K562 (cell line): ENCODE data around the gene SMAD7. TPM values are rescaled to one million over a fixed set of nuclear protein-coding genes. Genes with fewer than 3 reads are reported as not detected.

Experiments
- CREM ChIP-seq: IDR thresholded peaks from 2 replicates; pipeline ENCODE4 v1.6.1; 2014; ENCODE audit warnings: antibody characterized with exemption, low read depth
- CTBP1 ChIP-seq: fragments of 450-650 bp; IDR thresholded peaks from 2 replicates; pipeline ENCODE4 v1.6.1; 2016; ENCODE audit warnings: borderline replicate concordance
- MAZ ChIP-seq, 2 experiments: fragments of 450-650 bp in 1 of 2; sonication (generic) in 1 of 2; formaldehyde crosslinking; IDR thresholded peaks in 1 of 2; conservative IDR thresholded peaks in 1 of 2; 2 replicates each; pipeline versions ENCODE4 v1.4.0 to v1.5.0; 2020; ENCODE audit warnings: mild to moderate bottlenecking in 1 of 2, missing genetic modification reagents in 1 of 2
- U2AF2 ChIP-seq: fragments of 200-400 bp; formaldehyde crosslinking; optimal IDR thresholded peaks from 2 replicates; pipeline ENCODE3; 2017; ENCODE audit warnings: low read depth, mild to moderate bottlenecking, low read length
- ZFP36 ChIP-seq: fragments of 150-350 bp; IDR thresholded peaks from 2 replicates; pipeline ENCODE4 v1.6.1; 2018; ENCODE audit warnings: low read length, low read depth; ENCODE audit not compliant: partially characterized antibody
- ZNF444 ChIP-seq: fragments of 250-450 bp; sonication (Bioruptor Pico); IDR thresholded peaks from 2 replicates; pipeline ENCODE4 v1.4.0; 2020; ENCODE audit warnings: mild to moderate bottlenecking, moderate library complexity
- polyA plus RNA-seq, 8 experiments: library from polyadenylated mRNA; depleted of rRNA in 4 of 8; stranded (reverse) in 5 of 8; unstranded in 3 of 8; fragments of >200 nt; fragmentation: Nextera tagmentation in 2 of 8; fragmentation: Illumina TruSeq in 1 of 8; extraction: Ambion mirVana in 2 of 8; extraction: Trizol in 1 of 8; gene quantifications; 2 replicates each; pipeline versions ENCODE4 v1.2.1 to v1.2.3, GENCODE V29; 2011 to 2014; ENCODE audit warnings: inconsistent platforms in 1 of 8, missing spikeins in 1 of 8
- total RNA-seq, 7 experiments: library from RNA; depleted of rRNA in 6 of 7; stranded (reverse); fragments of >200 nt in 6 of 7; fragmentation: Illumina TruSeq in 2 of 7; extraction: Trizol in 2 of 7; gene quantifications; 2 replicates each; pipeline versions ENCODE4 v1.2.1 to v1.2.3, GENCODE V29; 2011 to 2021; ENCODE audit warnings: low replicate concordance in 1 of 7
- TF ChIP-seq, protein P1 (sequence below): fragments of 450-650 bp; IDR thresholded peaks from 2 replicates; pipeline ENCODE4 v1.6.1; 2017; ENCODE audit warnings: mild to moderate bottlenecking, moderate library complexity
- TF ChIP-seq, protein P2 (sequence below), 2 experiments: fragments of 450-650 bp; IDR thresholded peaks; 2 replicates each; pipeline ENCODE4 v1.6.1; 2018; ENCODE audit warnings: mild to moderate bottlenecking in 2 of 2, low read depth in 1 of 2; ENCODE audit not compliant: partially characterized antibody in 2 of 2
- TF ChIP-seq, protein P3 (sequence below): IDR thresholded peaks from 2 replicates; pipeline ENCODE4 v1.6.1; 2011; ENCODE audit warnings: borderline replicate concordance, low read depth, mild to moderate bottlenecking, moderate library complexity, low read length; ENCODE audit not compliant: insufficient read depth, poor library complexity, severe bottlenecking
- TF ChIP-seq, protein P4 (sequence below): sonication (generic); formaldehyde crosslinking; IDR thresholded peaks from 2 replicates; pipeline ENCODE4 v1.5.0; 2020; ENCODE audit warnings: missing genetic modification reagents
- TF ChIP-seq, protein P5 (sequence below): fragments of 450-650 bp; IDR thresholded peaks from 2 replicates; pipeline ENCODE4 v1.6.1; 2016
- TF ChIP-seq, protein P6 (sequence below): fragments of 450-650 bp; IDR thresholded peaks from one replicate; pipeline ENCODE4 v1.6.1; 2018; ENCODE audit warnings: mild to moderate bottlenecking, moderate library complexity; ENCODE audit not compliant: partially characterized antibody
- TF ChIP-seq, protein P7 (sequence below): sonication (generic); formaldehyde crosslinking; IDR thresholded peaks from 2 replicates; pipeline ENCODE4 v1.8.0; 2023; ENCODE audit warnings: mild to moderate bottlenecking, missing genetic modification reagents

SMAD7 gene
- total and polyA plus RNA-seq, 9 of the 15 experiments (the other 6 are each of a cell fraction or from before 2014, with no cell fraction given): 0.13 to 3.0 (median 1.6) TPM

DNA sequence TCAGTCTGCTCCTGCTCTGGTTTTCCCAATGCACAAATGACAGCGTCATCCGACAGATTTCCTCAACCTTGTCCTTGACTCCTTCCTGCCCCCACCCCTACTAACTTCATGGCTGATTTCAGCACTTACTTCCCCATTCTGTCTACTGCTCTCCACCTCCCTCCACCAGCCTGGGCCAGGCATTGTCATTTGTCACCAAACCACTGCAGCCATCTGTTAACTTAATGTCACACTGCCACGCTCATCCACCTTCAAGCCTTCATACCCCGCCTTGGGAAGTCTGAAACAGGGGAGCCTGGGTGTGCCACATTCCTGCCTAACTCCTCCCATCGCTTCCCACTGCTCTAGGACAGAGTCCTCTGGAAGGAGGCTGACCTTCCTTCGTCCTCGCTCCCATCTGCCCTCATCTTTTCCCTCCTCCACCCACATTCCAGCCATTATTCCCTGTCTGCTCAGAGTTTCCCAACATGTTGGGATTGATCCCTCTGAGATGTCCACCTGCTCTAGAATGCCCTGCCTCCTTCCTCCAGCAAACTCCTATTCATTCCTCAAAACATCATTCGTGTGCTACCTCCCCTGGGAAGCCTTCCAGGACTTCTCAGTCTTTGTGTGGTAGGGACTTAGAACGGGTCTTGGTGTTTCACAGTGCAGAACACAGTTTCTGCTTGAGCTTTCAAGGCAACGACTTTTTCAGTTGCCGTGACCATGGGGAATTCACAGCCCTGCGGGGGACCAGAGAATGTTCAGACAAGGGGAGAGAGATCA is 42.2 kb upstream of the SMAD7 start (continued):
- TF ChIP-seq, protein P1, sequence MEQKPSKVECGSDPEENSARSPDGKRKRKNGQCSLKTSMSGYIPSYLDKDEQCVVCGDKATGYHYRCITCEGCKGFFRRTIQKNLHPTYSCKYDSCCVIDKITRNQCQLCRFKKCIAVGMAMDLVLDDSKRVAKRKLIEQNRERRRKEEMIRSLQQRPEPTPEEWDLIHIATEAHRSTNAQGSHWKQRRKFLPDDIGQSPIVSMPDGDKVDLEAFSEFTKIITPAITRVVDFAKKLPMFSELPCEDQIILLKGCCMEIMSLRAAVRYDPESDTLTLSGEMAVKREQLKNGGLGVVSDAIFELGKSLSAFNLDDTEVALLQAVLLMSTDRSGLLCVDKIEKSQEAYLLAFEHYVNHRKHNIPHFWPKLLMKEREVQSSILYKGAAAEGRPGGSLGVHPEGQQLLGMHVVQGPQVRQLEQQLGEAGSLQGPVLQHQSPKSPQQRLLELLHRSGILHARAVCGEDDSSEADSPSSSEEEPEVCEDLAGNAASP: no peak
- TF ChIP-seq U2AF2 (no peak), CTBP1 (peak; percentile 19; the same call in 1 of the 2 replicates), MAZ (CRISPR knock-in tag; conservative IDR thresholded peaks at IDR 0.05 in 1 of 2, IDR thresholded peaks at IDR 0.05 in 1 of 2) (peak in 1 of 2 experiments; percentile 90; a peak in 2 of 4 replicates), ZFP36 (peak; percentile 81), ZNF444 (CRISPR knock-in tag) (no peak), CREM (peak; percentile 48)
- TF ChIP-seq, protein P2, sequence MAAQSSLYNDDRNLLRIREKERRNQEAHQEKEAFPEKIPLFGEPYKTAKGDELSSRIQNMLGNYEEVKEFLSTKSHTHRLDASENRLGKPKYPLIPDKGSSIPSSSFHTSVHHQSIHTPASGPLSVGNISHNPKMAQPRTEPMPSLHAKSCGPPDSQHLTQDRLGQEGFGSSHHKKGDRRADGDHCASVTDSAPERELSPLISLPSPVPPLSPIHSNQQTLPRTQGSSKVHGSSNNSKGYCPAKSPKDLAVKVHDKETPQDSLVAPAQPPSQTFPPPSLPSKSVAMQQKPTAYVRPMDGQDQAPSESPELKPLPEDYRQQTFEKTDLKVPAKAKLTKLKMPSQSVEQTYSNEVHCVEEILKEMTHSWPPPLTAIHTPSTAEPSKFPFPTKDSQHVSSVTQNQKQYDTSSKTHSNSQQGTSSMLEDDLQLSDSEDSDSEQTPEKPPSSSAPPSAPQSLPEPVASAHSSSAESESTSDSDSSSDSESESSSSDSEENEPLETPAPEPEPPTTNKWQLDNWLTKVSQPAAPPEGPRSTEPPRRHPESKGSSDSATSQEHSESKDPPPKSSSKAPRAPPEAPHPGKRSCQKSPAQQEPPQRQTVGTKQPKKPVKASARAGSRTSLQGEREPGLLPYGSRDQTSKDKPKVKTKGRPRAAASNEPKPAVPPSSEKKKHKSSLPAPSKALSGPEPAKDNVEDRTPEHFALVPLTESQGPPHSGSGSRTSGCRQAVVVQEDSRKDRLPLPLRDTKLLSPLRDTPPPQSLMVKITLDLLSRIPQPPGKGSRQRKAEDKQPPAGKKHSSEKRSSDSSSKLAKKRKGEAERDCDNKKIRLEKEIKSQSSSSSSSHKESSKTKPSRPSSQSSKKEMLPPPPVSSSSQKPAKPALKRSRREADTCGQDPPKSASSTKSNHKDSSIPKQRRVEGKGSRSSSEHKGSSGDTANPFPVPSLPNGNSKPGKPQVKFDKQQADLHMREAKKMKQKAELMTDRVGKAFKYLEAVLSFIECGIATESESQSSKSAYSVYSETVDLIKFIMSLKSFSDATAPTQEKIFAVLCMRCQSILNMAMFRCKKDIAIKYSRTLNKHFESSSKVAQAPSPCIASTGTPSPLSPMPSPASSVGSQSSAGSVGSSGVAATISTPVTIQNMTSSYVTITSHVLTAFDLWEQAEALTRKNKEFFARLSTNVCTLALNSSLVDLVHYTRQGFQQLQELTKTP (IDR thresholded peaks at IDR 0.05; ENCODE audit: low read depth in 1 of 2, partially characterized antibody in 2 of 2): peak in 1 of 2 experiments; percentile 30
- TF ChIP-seq, protein P3, sequence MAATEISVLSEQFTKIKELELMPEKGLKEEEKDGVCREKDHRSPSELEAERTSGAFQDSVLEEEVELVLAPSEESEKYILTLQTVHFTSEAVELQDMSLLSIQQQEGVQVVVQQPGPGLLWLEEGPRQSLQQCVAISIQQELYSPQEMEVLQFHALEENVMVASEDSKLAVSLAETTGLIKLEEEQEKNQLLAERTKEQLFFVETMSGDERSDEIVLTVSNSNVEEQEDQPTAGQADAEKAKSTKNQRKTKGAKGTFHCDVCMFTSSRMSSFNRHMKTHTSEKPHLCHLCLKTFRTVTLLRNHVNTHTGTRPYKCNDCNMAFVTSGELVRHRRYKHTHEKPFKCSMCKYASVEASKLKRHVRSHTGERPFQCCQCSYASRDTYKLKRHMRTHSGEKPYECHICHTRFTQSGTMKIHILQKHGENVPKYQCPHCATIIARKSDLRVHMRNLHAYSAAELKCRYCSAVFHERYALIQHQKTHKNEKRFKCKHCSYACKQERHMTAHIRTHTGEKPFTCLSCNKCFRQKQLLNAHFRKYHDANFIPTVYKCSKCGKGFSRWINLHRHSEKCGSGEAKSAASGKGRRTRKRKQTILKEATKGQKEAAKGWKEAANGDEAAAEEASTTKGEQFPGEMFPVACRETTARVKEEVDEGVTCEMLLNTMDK: no peak
- TF ChIP-seq, protein P4, sequence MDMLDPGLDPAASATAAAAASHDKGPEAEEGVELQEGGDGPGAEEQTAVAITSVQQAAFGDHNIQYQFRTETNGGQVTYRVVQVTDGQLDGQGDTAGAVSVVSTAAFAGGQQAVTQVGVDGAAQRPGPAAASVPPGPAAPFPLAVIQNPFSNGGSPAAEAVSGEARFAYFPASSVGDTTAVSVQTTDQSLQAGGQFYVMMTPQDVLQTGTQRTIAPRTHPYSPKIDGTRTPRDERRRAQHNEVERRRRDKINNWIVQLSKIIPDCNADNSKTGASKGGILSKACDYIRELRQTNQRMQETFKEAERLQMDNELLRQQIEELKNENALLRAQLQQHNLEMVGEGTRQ: no peak
- TF ChIP-seq, protein P5, sequence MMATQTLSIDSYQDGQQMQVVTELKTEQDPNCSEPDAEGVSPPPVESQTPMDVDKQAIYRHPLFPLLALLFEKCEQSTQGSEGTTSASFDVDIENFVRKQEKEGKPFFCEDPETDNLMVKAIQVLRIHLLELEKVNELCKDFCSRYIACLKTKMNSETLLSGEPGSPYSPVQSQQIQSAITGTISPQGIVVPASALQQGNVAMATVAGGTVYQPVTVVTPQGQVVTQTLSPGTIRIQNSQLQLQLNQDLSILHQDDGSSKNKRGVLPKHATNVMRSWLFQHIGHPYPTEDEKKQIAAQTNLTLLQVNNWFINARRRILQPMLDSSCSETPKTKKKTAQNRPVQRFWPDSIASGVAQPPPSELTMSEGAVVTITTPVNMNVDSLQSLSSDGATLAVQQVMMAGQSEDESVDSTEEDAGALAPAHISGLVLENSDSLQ: peak; percentile 41; the same call in 1 of the 2 replicates
- TF ChIP-seq, protein P6, sequence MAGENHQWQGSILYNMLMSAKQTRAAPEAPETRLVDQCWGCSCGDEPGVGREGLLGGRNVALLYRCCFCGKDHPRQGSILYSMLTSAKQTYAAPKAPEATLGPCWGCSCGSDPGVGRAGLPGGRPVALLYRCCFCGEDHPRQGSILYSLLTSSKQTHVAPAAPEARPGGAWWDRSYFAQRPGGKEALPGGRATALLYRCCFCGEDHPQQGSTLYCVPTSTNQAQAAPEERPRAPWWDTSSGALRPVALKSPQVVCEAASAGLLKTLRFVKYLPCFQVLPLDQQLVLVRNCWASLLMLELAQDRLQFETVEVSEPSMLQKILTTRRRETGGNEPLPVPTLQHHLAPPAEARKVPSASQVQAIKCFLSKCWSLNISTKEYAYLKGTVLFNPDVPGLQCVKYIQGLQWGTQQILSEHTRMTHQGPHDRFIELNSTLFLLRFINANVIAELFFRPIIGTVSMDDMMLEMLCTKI: no peak
- TF ChIP-seq, protein P7, sequence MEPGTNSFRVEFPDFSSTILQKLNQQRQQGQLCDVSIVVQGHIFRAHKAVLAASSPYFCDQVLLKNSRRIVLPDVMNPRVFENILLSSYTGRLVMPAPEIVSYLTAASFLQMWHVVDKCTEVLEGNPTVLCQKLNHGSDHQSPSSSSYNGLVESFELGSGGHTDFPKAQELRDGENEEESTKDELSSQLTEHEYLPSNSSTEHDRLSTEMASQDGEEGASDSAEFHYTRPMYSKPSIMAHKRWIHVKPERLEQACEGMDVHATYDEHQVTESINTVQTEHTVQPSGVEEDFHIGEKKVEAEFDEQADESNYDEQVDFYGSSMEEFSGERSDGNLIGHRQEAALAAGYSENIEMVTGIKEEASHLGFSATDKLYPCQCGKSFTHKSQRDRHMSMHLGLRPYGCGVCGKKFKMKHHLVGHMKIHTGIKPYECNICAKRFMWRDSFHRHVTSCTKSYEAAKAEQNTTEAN: no peak
